Measurements from ENCODE around the gene GDPD2.

The GDPD2 gene

DNA sequence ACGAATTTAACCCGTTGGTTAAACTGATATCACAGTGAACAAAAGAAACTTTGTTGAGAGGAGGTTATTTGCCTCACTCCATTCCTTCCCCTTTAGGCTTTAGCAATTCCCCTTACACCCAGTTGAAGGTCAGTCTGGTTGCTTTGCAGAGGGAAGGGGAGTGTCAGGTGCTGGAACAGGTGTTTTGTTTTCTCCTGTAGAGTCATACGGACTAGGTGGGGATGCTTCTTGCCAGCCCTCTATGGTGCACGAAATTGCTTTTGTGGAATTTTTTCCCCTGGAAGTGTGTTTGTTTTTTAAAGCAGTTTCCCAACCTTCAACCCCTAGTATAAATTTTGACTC, 54.6 kb downstream of the GDPD2 start:
- peak; percentile 36; the same call in 1 of the 2 replicates for TF ChIP-seq SCRT1 (tag by site-specific recombination; IDR thresholded peaks at IDR 0.05; ENCODE audit: borderline replicate concordance)
- peak; percentile 83 for TF ChIP-seq SCRT2 (tag by site-specific recombination; IDR thresholded peaks at IDR 0.05)
- TF ChIP-seq, protein P1, sequence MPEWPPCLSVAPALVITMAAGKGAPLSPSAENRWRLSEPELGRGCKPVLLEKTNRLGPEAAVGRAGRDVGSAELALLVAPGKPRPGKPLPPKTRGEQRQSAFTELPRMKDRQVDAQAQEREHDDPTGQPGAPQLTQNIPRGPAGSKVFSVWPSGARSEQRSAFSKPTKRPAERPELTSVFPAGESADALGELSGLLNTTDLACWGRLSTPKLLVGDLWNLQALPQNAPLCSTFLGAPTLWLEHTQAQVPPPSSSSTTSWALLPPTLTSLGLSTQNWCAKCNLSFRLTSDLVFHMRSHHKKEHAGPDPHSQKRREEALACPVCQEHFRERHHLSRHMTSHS (tag by site-specific recombination; IDR thresholded peaks at IDR 0.05) = no peak
- no peak for TF ChIP-seq ZNF202 (tag by site-specific recombination; IDR thresholded peaks at IDR 0.05; ENCODE audit: borderline replicate concordance)
- TF ChIP-seq SP7 (tag by site-specific recombination; IDR thresholded peaks at IDR 0.05) = 0 out of 2 replicates have a peak, but pooled peaks have one; percentile 4
- CTCF ChIA-PET = interaction anchor here (0.7 to 1.3 kb wide), 4 partner anchors 10 to 77 kb away, joined by 3 to 6 read pairs (median 3); no protein-coding TSS in a partner anchor

DNA sequence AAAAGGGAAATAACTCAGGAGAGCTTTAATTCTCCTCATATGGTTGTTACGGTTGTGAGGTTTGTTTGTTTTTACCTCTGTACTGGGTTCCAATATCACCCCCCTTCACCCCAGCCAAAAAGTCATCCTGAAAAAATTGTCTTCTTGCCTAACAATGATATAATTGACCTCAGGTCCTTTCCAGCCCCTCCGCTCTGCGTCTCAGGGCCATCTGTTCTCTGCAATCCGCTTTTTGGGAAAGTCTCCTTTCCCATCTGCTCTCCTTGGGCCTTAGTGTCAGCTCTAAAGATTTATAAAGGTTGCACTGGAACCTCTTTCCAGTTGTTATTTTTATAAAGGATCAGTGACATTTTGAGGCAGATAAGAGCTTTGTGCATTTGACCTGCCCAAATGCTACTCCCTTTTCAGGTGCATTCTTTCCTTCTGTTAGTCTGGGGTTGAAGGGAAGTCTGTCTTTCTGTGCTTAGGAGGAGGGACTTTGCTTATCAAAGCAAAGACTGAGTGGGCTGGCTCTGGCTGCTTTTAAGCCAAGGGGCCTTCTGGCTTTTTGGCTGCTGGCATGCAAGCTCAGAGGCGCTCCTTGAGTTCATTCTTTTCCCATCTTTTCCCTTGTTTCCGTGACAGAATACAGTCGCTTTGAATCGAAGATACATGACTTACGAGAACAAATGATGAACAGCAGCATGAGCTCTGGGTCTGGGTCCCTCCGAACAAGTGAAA, 55.6 kb downstream of the GDPD2 start:
- ChIA-PET CTCF (interaction anchor here (0.7 to 1.7 kb wide), 6 partner anchors 10 to 454 kb away, joined by 3 to 5 read pairs (median 3); no protein-coding TSS in a partner anchor), POLR2A (no interaction called here)
- H3K4me1 ChIP-seq (ENCODE audit: control insufficient read depth, insufficient read depth, low read length) = peaks cover 26% of the 10 kb centered on the region
- no peak overlapping the region for H3K4me3 ChIP-seq (ENCODE audit: low read depth, low read length)
- peaks cover 2 to 5% of the 10 kb centered on the region in 2 experiments; a peak in 2 of 3 replicates for H3K36me3 ChIP-seq (ENCODE audit: control insufficient read depth in 2 of 2, insufficient read depth in 1 of 2, low read length in 2 of 2)
- no peak for TF ChIP-seq ZNF549 (tag by site-specific recombination; IDR thresholded peaks at IDR 0.05)
- TF ChIP-seq, protein P2, sequence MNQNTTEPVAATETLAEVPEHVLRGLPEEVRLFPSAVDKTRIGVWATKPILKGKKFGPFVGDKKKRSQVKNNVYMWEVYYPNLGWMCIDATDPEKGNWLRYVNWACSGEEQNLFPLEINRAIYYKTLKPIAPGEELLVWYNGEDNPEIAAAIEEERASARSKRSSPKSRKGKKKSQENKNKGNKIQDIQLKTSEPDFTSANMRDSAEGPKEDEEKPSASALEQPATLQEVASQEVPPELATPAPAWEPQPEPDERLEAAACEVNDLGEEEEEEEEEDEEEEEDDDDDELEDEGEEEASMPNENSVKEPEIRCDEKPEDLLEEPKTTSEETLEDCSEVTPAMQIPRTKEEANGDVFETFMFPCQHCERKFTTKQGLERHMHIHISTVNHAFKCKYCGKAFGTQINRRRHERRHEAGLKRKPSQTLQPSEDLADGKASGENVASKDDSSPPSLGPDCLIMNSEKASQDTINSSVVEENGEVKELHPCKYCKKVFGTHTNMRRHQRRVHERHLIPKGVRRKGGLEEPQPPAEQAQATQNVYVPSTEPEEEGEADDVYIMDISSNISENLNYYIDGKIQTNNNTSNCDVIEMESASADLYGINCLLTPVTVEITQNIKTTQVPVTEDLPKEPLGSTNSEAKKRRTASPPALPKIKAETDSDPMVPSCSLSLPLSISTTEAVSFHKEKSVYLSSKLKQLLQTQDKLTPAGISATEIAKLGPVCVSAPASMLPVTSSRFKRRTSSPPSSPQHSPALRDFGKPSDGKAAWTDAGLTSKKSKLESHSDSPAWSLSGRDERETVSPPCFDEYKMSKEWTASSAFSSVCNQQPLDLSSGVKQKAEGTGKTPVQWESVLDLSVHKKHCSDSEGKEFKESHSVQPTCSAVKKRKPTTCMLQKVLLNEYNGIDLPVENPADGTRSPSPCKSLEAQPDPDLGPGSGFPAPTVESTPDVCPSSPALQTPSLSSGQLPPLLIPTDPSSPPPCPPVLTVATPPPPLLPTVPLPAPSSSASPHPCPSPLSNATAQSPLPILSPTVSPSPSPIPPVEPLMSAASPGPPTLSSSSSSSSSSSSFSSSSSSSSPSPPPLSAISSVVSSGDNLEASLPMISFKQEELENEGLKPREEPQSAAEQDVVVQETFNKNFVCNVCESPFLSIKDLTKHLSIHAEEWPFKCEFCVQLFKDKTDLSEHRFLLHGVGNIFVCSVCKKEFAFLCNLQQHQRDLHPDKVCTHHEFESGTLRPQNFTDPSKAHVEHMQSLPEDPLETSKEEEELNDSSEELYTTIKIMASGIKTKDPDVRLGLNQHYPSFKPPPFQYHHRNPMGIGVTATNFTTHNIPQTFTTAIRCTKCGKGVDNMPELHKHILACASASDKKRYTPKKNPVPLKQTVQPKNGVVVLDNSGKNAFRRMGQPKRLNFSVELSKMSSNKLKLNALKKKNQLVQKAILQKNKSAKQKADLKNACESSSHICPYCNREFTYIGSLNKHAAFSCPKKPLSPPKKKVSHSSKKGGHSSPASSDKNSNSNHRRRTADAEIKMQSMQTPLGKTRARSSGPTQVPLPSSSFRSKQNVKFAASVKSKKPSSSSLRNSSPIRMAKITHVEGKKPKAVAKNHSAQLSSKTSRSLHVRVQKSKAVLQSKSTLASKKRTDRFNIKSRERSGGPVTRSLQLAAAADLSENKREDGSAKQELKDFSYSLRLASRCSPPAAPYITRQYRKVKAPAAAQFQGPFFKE (tag by site-specific recombination; IDR thresholded peaks at IDR 0.05; ENCODE audit: borderline replicate concordance) = no peak
- no peaks in the 10 kb centered on the region for H3K9me3 ChIP-seq (ENCODE audit: control insufficient read depth, insufficient read depth, low read depth, low read length)
- H3K27ac ChIP-seq (ENCODE audit: extremely low read depth, low read depth, low read length) = no peak overlapping the region; the same call in 1 of the 2 replicates

More for the DNA sequence above, 54.6 kb downstream of the GDPD2 start:
- Histone ChIP-seq H3K4me1 (ENCODE audit: control insufficient read depth, insufficient read depth, low read length) (peaks cover 26% of the 10 kb centered on the region), H3K36me3 (ENCODE audit: control insufficient read depth in 2 of 2, insufficient read depth in 1 of 2, low read length in 2 of 2) (peaks cover 0 to 4% of the 10 kb centered on the region in 2 experiments; a peak in 1 of 3 replicates), H3K4me3 (ENCODE audit: low read depth, low read length) (no peak overlapping the region), H3K9me3 (ENCODE audit: control insufficient read depth, insufficient read depth, low read depth, low read length) (no peaks in the 10 kb centered on the region), H3K27ac (ENCODE audit: extremely low read depth, low read depth, low read length) (no peak overlapping the region)
- POLR2A ChIA-PET = interaction anchor here (1.0 kb wide), 1 partner anchor 23 kb away, joined by 4 read pairs; no protein-coding TSS in a partner anchor

DNA sequence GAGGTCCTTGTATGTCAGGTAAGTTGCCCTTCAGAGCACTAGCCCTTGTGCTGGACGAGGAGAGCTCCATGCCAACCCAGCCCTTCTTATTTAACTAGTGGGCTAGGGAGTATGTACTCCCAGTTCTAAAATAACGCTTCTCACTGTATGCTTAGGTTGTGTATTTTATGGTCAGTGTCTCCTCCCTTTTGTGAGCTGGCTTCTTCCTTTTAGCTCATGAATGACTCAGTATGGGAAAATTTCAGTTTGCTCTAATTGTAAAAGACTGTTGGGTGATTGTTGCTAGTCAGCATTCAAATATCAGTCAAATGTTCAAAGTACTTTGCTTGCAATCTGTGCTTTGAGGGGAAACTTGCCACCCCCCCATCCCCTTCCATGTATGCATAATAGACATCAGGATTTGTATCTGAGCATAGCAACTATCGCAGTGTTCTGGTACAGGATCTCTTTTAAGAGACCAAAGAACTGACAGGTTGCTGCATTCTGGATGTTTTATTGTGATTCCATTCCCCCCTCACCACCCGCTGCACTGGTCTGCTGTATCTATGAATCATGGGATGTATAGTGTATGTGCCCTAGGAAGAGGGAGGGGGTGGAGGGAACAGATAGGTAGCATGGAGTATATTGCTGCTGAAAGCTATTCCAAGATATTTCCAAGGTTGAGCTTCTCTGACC, 56.3 kb downstream of the GDPD2 start:
- CTCF ChIA-PET = interaction anchor here (0.9 to 1.7 kb wide), 3 partner anchors 23 to 46 kb away, joined by 3 to 5 read pairs (median 3); no protein-coding TSS in a partner anchor
- peaks cover 26% of the 10 kb centered on the region for H3K4me1 ChIP-seq (ENCODE audit: control insufficient read depth, insufficient read depth, low read length)
- POLR2A ChIA-PET = no interaction called here
- TF ChIP-seq, protein P3, sequence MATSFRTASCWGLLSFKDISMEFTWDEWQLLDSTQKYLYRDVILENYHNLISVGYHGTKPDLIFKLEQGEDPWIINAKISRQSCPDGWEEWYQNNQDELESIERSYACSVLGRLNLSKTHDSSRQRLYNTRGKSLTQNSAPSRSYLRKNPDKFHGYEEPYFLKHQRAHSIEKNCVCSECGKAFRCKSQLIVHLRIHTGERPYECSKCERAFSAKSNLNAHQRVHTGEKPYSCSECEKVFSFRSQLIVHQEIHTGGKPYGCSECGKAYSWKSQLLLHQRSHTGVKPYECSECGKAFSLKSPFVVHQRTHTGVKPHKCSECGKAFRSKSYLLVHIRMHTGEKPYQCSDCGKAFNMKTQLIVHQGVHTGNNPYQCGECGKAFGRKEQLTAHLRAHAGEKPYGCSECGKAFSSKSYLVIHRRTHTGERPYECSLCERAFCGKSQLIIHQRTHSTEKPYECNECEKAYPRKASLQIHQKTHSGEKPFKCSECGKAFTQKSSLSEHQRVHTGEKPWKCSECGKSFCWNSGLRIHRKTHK (tag by site-specific recombination; IDR thresholded peaks at IDR 0.05) = no peak
- TF ChIP-seq, protein P4, sequence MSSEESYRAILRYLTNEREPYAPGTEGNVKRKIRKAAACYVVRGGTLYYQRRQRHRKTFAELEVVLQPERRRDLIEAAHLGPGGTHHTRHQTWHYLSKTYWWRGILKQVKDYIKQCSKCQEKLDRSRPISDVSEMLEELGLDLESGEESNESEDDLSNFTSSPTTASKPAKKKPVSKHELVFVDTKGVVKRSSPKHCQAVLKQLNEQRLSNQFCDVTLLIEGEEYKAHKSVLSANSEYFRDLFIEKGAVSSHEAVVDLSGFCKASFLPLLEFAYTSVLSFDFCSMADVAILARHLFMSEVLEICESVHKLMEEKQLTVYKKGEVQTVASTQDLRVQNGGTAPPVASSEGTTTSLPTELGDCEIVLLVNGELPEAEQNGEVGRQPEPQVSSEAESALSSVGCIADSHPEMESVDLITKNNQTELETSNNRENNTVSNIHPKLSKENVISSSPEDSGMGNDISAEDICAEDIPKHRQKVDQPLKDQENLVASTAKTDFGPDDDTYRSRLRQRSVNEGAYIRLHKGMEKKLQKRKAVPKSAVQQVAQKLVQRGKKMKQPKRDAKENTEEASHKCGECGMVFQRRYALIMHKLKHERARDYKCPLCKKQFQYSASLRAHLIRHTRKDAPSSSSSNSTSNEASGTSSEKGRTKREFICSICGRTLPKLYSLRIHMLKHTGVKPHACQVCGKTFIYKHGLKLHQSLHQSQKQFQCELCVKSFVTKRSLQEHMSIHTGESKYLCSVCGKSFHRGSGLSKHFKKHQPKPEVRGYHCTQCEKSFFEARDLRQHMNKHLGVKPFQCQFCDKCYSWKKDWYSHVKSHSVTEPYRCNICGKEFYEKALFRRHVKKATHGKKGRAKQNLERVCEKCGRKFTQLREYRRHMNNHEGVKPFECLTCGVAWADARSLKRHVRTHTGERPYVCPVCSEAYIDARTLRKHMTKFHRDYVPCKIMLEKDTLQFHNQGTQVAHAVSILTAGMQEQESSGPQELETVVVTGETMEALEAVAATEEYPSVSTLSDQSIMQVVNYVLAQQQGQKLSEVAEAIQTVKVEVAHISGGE (tag by site-specific recombination; conservative IDR thresholded peaks at IDR 0.05; ENCODE audit: low read depth) = no peak
- TF ChIP-seq, protein P5, sequence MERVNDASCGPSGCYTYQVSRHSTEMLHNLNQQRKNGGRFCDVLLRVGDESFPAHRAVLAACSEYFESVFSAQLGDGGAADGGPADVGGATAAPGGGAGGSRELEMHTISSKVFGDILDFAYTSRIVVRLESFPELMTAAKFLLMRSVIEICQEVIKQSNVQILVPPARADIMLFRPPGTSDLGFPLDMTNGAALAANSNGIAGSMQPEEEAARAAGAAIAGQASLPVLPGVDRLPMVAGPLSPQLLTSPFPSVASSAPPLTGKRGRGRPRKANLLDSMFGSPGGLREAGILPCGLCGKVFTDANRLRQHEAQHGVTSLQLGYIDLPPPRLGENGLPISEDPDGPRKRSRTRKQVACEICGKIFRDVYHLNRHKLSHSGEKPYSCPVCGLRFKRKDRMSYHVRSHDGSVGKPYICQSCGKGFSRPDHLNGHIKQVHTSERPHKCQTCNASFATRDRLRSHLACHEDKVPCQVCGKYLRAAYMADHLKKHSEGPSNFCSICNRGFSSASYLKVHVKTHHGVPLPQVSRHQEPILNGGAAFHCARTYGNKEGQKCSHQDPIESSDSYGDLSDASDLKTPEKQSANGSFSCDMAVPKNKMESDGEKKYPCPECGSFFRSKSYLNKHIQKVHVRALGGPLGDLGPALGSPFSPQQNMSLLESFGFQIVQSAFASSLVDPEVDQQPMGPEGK (tag by site-specific recombination; IDR thresholded peaks at IDR 0.05) = no peak
- TF ChIP-seq ZBTB17 (tag by site-specific recombination; IDR thresholded peaks at IDR 0.05) (no peak), ZNF391 (tag by site-specific recombination; IDR thresholded peaks at IDR 0.05; ENCODE audit: borderline replicate concordance, low read depth) (no peak), ZNF394 (tag by site-specific recombination; IDR thresholded peaks at IDR 0.05; ENCODE audit: borderline replicate concordance) (no peak)

More for the DNA sequence above, 56.3 kb downstream of the GDPD2 start:
- Histone ChIP-seq H3K4me3 (ENCODE audit: low read depth, low read length) (no peak overlapping the region), H3K36me3 (ENCODE audit: control insufficient read depth in 2 of 2, insufficient read depth in 1 of 2, low read length in 2 of 2) (peaks cover 0 to 10% of the 10 kb centered on the region in 2 experiments; a peak in 2 of 3 replicates), H3K27ac (ENCODE audit: extremely low read depth, low read depth, low read length) (no peak overlapping the region; the same call in 1 of the 2 replicates), H3K9me3 (ENCODE audit: control insufficient read depth, insufficient read depth, low read depth, low read length) (no peaks in the 10 kb centered on the region)
